ENCODE measurements around the gene PABPC3. TPM values are rescaled to one million over a fixed set of nuclear protein-coding genes. Genes with fewer than 3 reads are reported as not detected.

Gene PABPC3
- total RNA-seq, 6 experiments from 2014 or later = 0.11 to 0.20 TPM; not detected in 4

- Histone ChIP-seq H3K36me3 (no peaks in the 10 kb centered on the region), H3K4me3 (no peak overlapping the region), H3K27me3 (no peaks in the 10 kb centered on the region), H3K9me3 (no peaks in the 10 kb centered on the region), H3K27ac (no peak overlapping the region), H3K4me1 (no peaks in the 10 kb centered on the region)
- intact Hi-C loops (cut with DNase I) = no loop called here
- no peak for ATAC-seq
- TF ChIP-seq POLR2A (IDR thresholded peaks at IDR 0.05) (no peak), CTCF (IDR thresholded peaks at IDR 0.05) (no peak)
- 46% methylated on average over 10 of the region's 10 CpGs for WGBS (ENCODE audit: insufficient coverage, low coverage, low lambda C conversion rate, missing lambda C conversion rate)
- no peak for DNase-seq
Observed at GRCh38 chr13:25088562-25089221, 7.2 kb upstream of the PABPC3 start.

GRCh38 chr13:25097426-25097825 lies 1.5 kb downstream of the PABPC3 start:
- no peak overlapping the region for H3K4me3 ChIP-seq
- no peak overlapping the region for H3K27ac ChIP-seq
- no peak for DNase-seq
- H3K4me1 ChIP-seq = no peaks in the 10 kb centered on the region
- H3K27me3 ChIP-seq = no peaks in the 10 kb centered on the region
- WGBS (ENCODE audit: insufficient coverage, low coverage, low lambda C conversion rate, missing lambda C conversion rate) = 61% methylated on average over 11 of the region's 13 CpGs
- no peak for ATAC-seq
- no peaks in the 10 kb centered on the region for H3K9me3 ChIP-seq
- intact Hi-C loops (cut with DNase I) = no loop called here
- TF ChIP-seq POLR2A (IDR thresholded peaks at IDR 0.05) (no peak), CTCF (IDR thresholded peaks at IDR 0.05) (no peak)
- no peaks in the 10 kb centered on the region for H3K36me3 ChIP-seq

GRCh38 chr13:25103711-25104110 lies 7.8 kb downstream of the PABPC3 start:
- DNase-seq (no peak), ATAC-seq (no peak)
- Histone ChIP-seq H3K27ac (no peak overlapping the region), H3K9me3 (no peaks in the 10 kb centered on the region), H3K4me3 (no peak overlapping the region), H3K27me3 (no peaks in the 10 kb centered on the region), H3K4me1 (no peaks in the 10 kb centered on the region), H3K36me3 (no peaks in the 10 kb centered on the region)
- intact Hi-C loops (cut with DNase I) = no loop called here
- WGBS (ENCODE audit: insufficient coverage, low coverage, low lambda C conversion rate, missing lambda C conversion rate) = 86% methylated on average over 2 of the region's 2 CpGs
- TF ChIP-seq POLR2A (IDR thresholded peaks at IDR 0.05) (no peak), CTCF (IDR thresholded peaks at IDR 0.05) (no peak)

- 75% methylated on average over 5 of the region's 5 CpGs for WGBS (ENCODE audit: insufficient coverage, low coverage, low lambda C conversion rate, missing lambda C conversion rate)
- Histone ChIP-seq H3K27ac (no peak overlapping the region), H3K4me3 (no peak overlapping the region), H3K9me3 (no peaks in the 10 kb centered on the region), H3K4me1 (no peaks in the 10 kb centered on the region), H3K27me3 (no peaks in the 10 kb centered on the region), H3K36me3 (no peaks in the 10 kb centered on the region)
- ATAC-seq = no peak
- no peak for TF ChIP-seq POLR2A (IDR thresholded peaks at IDR 0.05)
- no peak for TF ChIP-seq CTCF (IDR thresholded peaks at IDR 0.05)
- DNase-seq = no peak
- intact Hi-C loops (cut with DNase I) = no loop called here
Observed at GRCh38 chr13:25109341-25109740, 13.4 kb downstream of the PABPC3 start.
